Measurements from ENCODE around the gene PRKRIP1. TPM values are rescaled to one million over a fixed set of nuclear protein-coding genes. Genes with fewer than 3 reads are reported as not detected.

Gene PRKRIP1
- total RNA-seq, 1 experiment from 2014 or later = 38.8 TPM

GRCh38 chr7:102471791-102472125 lies 75.6 kb downstream of the PRKRIP1 start:
- Histone ChIP-seq H3K9ac (ENCODE audit: extremely low read depth, insufficient read length, low read length) (no peak overlapping the region), H2BK15ac (ENCODE audit: low read depth, low read length) (no peak overlapping the region), H3K4ac (ENCODE audit: low read depth, low read length) (no peak overlapping the region), H3K27me3 (ENCODE audit: insufficient read depth, low read length) (no peaks in the 10 kb centered on the region), H2BK5ac (ENCODE audit: insufficient read length, low read length) (no peak overlapping the region), H3K23me2 (ENCODE audit: insufficient read length, low read depth, low read length, poor library complexity, severe bottlenecking) (no peaks in the 10 kb centered on the region), H4K91ac (ENCODE audit: insufficient read length, low read depth, low read length) (no peak overlapping the region), H3K23ac (ENCODE audit: insufficient read length, low read depth, low read length) (no peak overlapping the region), H2BK12ac (ENCODE audit: insufficient read length, low read depth, low read length) (no peak overlapping the region), H3K79me2 (ENCODE audit: insufficient read depth, low read length) (no peaks in the 10 kb centered on the region), H3K9me3 (ENCODE audit: control insufficient read depth, low read depth, low read length) (no peaks in the 10 kb centered on the region), H4K5ac (ENCODE audit: insufficient read length, low read depth, low read length) (no peak overlapping the region), H3K14ac (ENCODE audit: insufficient read depth, low read length) (no peak overlapping the region), H3K4me2 (ENCODE audit: insufficient read depth, insufficient read length, low read length) (no peak overlapping the region), H3K18ac (ENCODE audit: insufficient read length, low read depth, low read length) (no peak overlapping the region), H2AFZ (ENCODE audit: low read length) (no peak overlapping the region), H3K27ac (ENCODE audit: insufficient read length, low read depth, low read length) (no peak overlapping the region), H3T11ph (ENCODE audit: low read length) (no peak overlapping the region), H3K4me1 (ENCODE audit: insufficient read depth, low read length) (no peaks in the 10 kb centered on the region), H2AK5ac (ENCODE audit: insufficient read length, low read length) (no peak overlapping the region), H2BK20ac (ENCODE audit: low read depth, low read length, poor library complexity, severe bottlenecking) (no peak overlapping the region), H3K56ac (ENCODE audit: insufficient read length, low read depth, low read length) (no peak overlapping the region), H2BK120ac (ENCODE audit: low read depth, low read length, poor library complexity, severe bottlenecking) (no peak overlapping the region), H4K20me1 (ENCODE audit: control insufficient read depth, insufficient read depth, insufficient read length) (no peaks in the 10 kb centered on the region), H4K8ac (replicated peaks; ENCODE audit: insufficient read length, low read depth, low read length) (no peak overlapping the region), H3K79me1 (ENCODE audit: insufficient read depth, low read depth, low read length, poor library complexity, severe bottlenecking) (no peaks in the 10 kb centered on the region)
- TF ChIP-seq CTCF (conservative IDR thresholded peaks at IDR 0.05) = no peak
- H3K9me3 Mint-ChIP-seq = no peaks in the 10 kb centered on the region
- WGBS (ENCODE audit: extremely low coverage, insufficient read length, low lambda C conversion rate) = no CpG with 5 or more reads among the region's 6 CpGs
- no peak for DNase-seq
- H3K27me3 Mint-ChIP-seq (ENCODE audit: low read depth) = no peaks in the 10 kb centered on the region
- H3K36me3 Mint-ChIP-seq (ENCODE audit: insufficient read depth in 1 of 3, low read depth in 3 of 3) = peaks cover 16 to 29% (median 26%) of the 10 kb centered on the region in 3 experiments; a peak in 6 of 7 replicates
- no peak overlapping the region; a peak in 1 of 7 replicates for H3K27ac Mint-ChIP-seq
- H3K4me3 Mint-ChIP-seq = no peak overlapping the region
- no peaks in the 10 kb centered on the region for H3K4me1 Mint-ChIP-seq

Data from H9 (cell line).